ENCODE data around the gene DDX47. TPM values are rescaled to one million over a fixed set of nuclear protein-coding genes. Genes with fewer than 3 reads are reported as not detected.

The DDX47 gene
- total RNA-seq, 2 donors from 2014 or later: 36.1 to 45.0 TPM

- Histone ChIP-seq H3K4me3 (no peak overlapping the region), H3K9me3 (no peaks in the 10 kb centered on the region), H3K9ac (ENCODE audit: low read depth in 2 of 2, low read length in 2 of 2) (no peak overlapping the region), H3K4me1 (peaks cover 4% of the 10 kb centered on the region), H3K36me3 (peaks cover 23% of the 10 kb centered on the region), H3K27me3 (no peaks in the 10 kb centered on the region), H3K27ac (no peak overlapping the region)
- intact Hi-C loops (cut with DNase I): no loop called here
- DNase-seq: no peak
- no peak for TF ChIP-seq CTCF (IDR thresholded peaks at IDR 0.05)
These were observed 10.2 kb downstream of the DDX47 start for GRCh38 chr12:12823300-12823699.

GRCh38 chr12:12823811-12824210, 10.7 kb downstream of the DDX47 start:
- no peak overlapping the region for H3K4me3 ChIP-seq
- H3K9ac ChIP-seq (ENCODE audit: low read depth in 2 of 2, low read length in 2 of 2): no peak overlapping the region
- H3K4me1 ChIP-seq: peaks cover 4% of the 10 kb centered on the region
- no peak for DNase-seq
- H3K27ac ChIP-seq: no peak overlapping the region
- H3K9me3 ChIP-seq: no peaks in the 10 kb centered on the region
- TF ChIP-seq CTCF (IDR thresholded peaks at IDR 0.05): no peak
- intact Hi-C loops (cut with DNase I): no loop called here
- H3K27me3 ChIP-seq: no peaks in the 10 kb centered on the region
- peaks cover 26% of the 10 kb centered on the region for H3K36me3 ChIP-seq

GRCh38 chr12:12835378-12836146, 22.4 kb downstream of the DDX47 start:
- Histone ChIP-seq H3K36me3 (no peaks in the 10 kb centered on the region), H3K27me3 (no peaks in the 10 kb centered on the region), H3K9ac (ENCODE audit: low read depth in 2 of 2, low read length in 2 of 2) (peak overlapping the region in 1 of 2 donors; percentile 19), H3K4me1 (peaks cover 5% of the 10 kb centered on the region), H3K9me3 (no peaks in the 10 kb centered on the region), H3K27ac (no peak overlapping the region), H3K4me3 (no peak overlapping the region)
- TF ChIP-seq CTCF (IDR thresholded peaks at IDR 0.05): no peak
- intact Hi-C loops (cut with DNase I): loop anchor here (10.0 kb wide), 2 partner anchors 49 to 139 kb away; no protein-coding TSS in a partner anchor
- DNase-seq: no peak

GRCh38 chr12:12836571-12836970, 23.4 kb downstream of the DDX47 start:
- Histone ChIP-seq H3K9me3 (no peaks in the 10 kb centered on the region), H3K27me3 (no peaks in the 10 kb centered on the region), H3K36me3 (no peaks in the 10 kb centered on the region), H3K4me3 (no peak overlapping the region), H3K4me1 (peaks cover 8% of the 10 kb centered on the region), H3K9ac (ENCODE audit: low read depth in 2 of 2, low read length in 2 of 2) (peak overlapping the region in 1 of 2 donors; percentile 42), H3K27ac (no peak overlapping the region)
- no peak for TF ChIP-seq CTCF (IDR thresholded peaks at IDR 0.05)
- intact Hi-C loops (cut with DNase I): loop anchor here (10.0 kb wide), 2 partner anchors 48 to 138 kb away; no protein-coding TSS in a partner anchor
- DNase-seq: no peak

- no peak overlapping the region for H3K4me3 ChIP-seq
- peak; percentile 30 for TF ChIP-seq CTCF (IDR thresholded peaks at IDR 0.05)
- no peaks in the 10 kb centered on the region for H3K9me3 ChIP-seq
- H3K36me3 ChIP-seq: no peaks in the 10 kb centered on the region
- peak; percentile 49 for DNase-seq
- peak overlapping the region in 1 of 2 donors; percentile 42 for H3K9ac ChIP-seq (ENCODE audit: low read depth in 2 of 2, low read length in 2 of 2)
- H3K27me3 ChIP-seq: no peaks in the 10 kb centered on the region
- H3K4me1 ChIP-seq: peaks cover 8% of the 10 kb centered on the region
- H3K27ac ChIP-seq: no peak overlapping the region
- intact Hi-C loops (cut with DNase I): loop anchor here (10.0 kb wide), 2 partner anchors 48 to 138 kb away; no protein-coding TSS in a partner anchor
These were observed 24.1 kb downstream of the DDX47 start for GRCh38 chr12:12837025-12837812.

Measured in colonic mucosa (tissue), 4 donors.